GM19452 (cell line): ENCODE data around the gene CDX1.
A peak's percentile ranks its signal among the peaks of the same experiment; 100 is the strongest.

ENCODE experiments used
- ATAC-seq: cut with Tn5 transposase; IDR thresholded peaks from one replicate; pipeline ENCODE4 v1.9.1; 2021; ENCODE audit not compliant: unreplicated experiment

Gene CDX1

DNA sequence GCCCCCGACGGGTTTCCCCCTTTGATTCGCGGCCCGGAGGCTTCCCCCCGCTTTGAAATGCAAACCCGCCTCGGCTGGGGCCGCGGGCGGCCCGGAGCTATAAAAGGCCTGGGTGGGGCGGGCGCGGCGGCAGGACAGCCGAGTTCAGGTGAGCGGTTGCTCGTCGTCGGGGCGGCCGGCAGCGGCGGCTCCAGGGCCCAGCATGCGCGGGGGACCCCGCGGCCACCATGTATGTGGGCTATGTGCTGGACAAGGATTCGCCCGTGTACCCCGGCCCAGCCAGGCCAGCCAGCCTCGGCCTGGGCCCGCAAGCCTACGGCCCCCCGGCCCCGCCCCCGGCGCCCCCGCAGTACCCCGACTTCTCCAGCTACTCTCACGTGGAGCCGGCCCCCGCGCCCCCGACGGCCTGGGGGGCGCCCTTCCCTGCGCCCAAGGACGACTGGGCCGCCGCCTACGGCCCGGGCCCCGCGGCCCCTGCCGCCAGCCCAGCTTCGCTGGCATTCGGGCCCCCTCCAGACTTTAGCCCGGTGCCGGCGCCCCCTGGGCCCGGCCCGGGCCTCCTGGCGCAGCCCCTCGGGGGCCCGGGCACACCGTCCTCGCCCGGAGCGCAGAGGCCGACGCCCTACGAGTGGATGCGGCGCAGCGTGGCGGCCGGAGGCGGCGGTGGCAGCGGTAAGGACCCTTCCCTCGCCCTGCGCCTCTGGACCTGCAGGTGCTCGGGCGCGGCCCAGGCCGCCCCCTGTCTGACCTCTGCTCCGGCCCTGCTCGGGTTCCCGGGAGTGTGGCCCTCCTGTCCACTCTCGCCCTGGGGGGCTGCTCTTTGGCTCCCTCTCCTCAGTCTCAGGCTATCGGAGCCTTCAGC, at the start of gene CDX1:
Gene CDX1 (plus strand): TSS at position 129 of the 862 bp plus-strand sequence. CDS start 99 bp downstream, at position 228.
- ATAC-seq: no peak

DNA sequence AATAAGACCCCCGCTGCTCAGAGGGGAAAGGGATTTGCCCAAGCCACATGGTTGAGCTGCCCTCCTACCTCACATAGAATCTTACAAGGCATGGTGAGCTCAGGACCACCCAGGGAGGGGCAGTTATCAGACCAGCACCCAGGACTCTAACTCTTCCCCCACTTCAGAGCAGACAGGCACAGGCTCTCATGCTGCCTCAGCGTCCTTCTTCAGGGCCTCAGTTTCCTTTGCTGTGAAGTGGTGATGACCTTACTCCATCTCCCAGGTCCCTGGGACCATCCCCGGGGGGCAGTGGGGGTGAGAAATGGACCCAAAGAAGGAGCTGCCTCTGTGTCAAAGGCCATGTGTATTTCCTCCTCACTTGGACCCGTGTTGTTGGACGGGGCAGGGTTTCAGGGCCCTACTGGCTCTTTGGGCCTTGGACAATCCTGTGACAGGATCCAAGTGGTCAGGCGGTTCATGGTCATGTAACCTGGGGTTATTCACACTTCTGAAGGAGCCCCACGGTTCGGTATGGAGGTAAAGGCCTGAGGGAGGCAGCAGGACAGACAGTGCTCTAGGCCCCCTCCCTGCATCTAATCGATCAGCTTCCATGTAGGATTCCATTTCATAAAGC, 48.5 kb upstream of the CDX1 start:
- no peak for ATAC-seq

DNA sequence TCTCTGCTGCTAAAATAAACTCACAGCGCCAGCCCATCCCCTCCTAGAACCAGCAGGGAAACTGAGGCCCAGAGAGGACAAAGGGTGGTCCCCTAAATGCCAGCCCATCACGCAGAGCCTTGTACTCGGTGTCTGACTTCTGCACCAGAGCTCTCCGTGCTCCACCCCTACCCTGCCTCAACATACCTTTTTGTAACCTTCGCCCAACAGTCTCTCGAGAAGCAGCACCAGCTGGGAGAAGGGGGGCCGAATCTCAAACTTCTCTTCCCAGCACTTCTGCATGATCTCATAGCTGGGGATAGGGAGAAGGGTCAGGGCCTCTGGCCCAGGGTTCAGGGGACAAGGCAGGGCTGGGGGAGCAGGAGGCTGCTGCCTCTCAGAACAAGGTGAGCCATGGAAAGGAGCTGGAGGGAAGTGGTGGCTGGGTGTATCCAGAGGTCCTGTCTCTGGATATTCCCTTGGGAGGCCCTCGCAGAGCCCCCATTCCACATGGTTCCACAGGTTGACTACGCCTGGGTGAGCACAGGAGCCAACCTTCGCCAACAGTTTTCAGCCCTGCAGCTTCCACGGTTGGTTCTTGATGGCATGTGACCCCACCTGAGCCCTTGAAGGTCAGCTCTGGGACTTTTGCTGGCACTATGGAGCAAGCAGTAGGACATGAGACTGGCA, 47.9 kb upstream of the CDX1 start:
- no peak for ATAC-seq

DNA sequence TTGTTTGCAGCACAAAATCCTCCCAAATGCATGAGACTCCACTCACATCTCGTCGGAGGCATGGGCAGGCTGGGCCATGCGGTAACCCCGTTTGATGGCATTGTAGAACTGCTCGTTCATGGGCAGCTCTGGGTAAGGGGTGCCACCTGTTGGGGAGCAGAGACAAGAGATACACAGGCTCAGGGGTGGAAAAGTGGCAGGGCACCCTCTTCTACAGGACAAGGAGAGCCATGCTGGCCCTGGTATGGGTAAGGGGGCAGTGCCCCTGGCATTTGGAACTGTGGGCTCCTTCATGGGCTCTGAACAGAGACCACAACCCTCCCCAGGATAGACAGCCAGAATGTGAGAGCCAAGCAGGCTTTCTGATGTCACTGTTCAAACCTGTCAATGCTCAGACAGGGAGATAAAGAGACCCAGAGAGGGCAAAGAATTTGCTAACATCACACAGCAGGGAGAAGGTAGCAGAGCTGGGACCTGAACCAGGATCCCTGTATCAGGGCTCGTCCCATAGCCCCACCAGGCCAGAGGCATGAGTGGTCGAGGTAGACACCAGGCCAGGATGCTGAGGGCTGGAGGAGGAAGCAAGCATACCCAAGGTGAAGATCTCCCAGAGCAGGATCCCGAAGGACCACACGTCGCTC, 47.0 kb upstream of the CDX1 start:
- no peak for ATAC-seq

DNA sequence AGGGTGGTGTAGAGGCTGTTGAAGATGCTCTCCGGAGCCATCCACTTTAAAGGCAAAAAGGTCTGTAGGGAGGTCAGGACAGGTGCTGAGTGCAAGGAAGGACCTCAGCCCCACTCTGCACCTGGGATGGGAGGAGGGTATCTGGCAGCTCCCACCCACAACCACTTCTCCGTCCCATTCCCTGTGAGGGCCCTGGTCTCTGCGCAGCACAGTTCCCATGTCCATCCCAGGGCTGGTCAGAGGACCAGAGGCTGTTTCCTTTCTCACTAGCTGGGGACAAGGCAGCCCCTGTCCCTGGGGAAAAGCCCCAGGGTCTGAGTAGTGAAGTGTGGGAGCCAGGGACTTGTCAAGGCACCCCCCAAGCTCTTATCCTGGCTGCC, 46.5 kb upstream of the CDX1 start:
- no peak for ATAC-seq

DNA sequence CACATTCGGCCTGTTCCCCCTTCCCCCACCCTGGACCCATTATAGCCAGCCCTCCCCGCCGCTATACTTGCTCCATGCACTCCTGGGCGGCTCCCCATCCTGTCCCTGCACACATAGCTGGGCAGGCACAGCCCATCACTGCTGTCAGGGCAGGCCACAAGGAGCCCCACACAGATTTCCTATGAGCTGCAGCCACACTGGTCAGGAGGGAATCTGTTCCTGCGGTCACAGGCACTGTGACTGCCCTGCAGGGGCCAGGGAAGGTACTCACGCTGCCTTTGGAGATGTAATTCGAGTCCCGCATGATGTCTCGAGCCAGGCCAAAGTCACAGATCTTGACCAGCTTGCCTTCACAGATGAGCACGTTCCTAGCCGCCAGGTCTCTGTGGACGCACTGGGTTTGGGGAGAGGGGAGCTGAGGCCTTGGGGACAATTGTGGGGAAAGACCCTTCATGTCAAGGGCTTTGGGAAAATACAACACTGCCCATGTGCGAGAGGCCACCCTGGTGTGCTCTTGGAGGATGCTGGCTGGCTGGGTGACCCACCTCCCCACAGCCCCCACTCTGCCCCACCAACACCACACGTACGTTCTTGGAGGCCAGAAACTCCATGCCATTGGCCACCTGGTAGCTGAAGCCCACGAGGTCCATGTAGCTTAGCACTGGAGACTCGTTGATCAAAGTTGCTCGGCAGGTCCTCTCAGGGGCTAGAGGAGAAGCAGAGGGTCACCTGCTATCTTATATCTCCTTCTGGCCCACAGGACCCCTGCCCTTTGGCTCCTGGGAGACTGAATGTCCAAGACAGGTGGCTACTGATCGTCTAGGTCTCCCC, 45.7 kb upstream of the CDX1 start:
- no peak for ATAC-seq

DNA sequence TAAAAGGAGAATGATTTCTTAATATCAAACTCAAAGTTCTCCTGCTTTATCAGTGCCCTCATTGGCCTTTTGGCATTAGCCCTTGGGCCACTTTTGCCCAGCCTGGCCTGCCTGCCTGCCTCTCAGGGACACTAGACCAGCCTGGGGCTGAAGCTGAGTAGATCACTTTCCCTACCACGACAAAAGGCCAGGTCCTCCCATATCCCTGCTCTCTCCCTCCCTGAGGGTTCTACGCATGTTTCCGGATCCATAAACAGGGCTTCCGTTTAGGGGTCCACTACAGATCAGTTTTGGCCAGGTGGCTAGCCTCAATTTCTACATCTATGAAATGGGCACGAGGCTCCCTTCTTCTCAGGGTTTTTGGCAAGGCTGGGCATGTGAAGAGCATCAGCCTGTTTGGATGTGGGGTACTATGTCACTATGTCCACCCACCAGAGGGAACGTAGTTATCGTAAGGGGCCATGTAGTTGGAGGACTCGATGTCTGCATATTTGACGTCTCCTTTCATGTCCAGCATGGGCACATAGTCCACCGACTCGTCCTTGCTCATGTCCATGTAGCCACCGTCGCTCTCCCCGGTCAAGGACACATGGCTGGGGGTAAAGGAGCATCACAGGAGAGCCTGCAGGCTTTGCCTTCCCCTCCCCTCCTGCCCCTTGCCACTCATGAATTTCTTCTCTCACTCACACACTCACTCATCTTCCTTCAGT, 45.0 kb upstream of the CDX1 start:
- ATAC-seq: no peak

DNA sequence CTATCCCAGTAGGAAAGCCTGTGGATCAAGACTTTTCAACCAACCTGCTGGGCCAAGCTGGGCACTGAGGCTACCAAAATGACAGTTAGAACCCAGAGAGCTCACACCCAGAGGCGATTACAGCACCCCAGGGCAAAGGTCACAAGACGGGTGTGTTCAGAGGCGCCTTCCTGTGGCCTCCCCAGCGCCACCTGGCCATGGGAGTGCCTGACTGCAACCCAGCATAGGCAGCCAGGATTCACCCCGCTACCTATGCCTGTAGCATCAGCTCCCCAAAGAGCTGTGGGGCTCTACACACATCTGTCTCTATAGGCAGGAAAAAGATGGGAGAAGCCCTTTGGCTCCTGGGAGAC, 44.4 kb upstream of the CDX1 start:
- no peak for ATAC-seq

DNA sequence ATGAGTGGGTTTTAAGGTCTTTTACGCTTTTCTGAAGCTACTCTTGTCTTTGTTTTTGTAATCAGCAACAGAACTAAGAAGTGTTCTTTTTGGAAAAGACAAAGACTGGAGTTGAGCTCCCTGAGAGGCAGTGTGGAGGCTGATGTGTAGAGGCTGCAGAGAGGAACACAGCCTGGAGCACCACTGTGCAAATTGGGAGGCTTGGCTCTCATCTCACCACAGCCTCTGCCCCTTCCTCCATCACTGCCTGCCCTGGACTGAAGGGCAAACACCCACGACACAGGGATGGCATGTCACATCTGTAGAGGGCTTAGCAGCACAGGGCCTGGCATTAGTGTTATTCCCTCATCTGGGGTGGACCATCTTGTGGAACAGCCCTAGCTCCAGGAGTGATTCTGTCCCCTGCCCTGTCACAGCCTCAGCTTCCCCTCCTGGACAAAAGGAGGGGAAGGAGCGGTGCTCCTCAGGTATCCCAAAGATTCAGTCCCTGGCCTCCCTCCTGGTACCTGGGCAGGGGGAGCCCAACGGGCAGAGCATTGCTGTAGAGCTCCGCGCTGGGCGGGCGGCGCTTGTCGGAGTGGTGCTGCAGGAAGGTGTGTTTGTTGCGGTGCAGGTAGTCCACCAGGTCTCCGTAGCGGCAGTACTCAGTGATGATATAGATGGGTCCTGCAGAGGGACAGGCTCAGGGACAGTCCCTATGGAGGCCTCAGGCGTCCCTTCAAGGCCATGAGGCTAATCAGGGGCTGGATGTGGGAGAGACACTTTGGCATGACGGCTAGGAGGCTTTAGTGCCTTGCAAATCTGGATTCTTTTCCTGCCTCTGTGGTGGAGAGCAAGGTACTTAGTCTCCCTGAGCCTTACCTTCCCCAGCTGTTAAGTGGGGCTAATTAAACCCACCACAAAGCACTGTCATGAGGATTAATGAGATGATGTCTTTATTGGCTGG, 43.8 kb upstream of the CDX1 start:
- no peak for ATAC-seq

DNA sequence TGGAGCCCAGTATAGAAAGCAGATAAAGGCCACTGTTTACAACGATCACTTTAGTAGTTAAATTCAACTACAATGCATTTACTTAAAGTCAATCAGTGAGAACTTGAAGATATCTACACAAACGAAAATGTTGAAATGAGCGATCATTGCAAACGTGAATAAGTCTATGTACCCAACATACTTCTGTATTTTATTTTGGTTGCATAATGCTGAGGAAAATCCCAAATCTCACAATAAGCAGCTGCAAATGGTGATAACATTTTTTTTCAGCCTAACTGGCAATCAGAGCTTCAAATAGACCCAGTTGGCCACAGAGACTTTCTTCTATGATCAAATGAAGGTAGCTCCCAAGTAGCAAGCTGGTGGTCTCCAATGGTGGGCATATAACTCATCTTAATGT, 43.0 kb upstream of the CDX1 start:
- ATAC-seq: no peak

DNA sequence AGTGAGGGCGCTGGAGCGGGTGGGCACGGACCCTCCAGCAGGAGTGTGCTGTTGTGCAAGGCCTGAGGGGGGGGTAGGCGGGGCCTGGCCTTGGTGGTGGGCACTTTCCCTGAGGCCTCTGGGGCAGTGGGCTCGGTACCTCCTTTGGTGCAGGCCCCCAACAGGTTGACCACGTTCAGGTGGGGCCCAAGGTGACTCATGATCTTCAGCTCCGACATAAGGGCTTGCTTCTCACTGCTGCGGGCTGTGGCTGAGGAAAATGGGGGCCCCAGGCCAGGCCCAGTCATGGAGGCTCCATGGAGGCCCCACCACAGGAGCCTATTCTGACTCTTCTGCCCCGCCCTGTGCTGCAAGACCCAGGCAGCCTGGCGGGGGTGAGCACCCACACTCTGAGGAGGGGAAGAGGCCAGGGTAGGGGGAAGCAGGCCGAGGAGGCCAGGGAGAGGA, 42.4 kb upstream of the CDX1 start:
- ATAC-seq: no peak

DNA sequence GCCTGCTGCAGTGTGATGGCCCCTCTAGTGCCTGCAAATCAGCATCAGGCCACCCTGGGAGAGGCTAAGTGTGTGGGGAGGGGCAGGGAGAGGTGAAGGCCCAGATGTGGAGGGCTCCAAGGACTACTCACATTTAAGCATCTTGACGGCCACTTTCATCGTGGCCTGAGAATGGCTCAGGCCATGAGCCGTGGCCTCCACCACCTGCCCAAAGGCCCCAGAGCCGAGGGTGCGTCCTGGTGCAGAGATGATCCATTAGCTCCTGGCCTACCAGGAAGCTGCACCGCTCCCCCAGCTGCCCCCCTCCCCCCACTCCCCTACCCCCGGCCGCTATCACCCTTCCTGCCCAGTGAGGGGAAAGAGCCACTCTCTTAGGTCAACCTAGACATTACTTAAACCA, 42.0 kb upstream of the CDX1 start:
- ATAC-seq: no peak

DNA sequence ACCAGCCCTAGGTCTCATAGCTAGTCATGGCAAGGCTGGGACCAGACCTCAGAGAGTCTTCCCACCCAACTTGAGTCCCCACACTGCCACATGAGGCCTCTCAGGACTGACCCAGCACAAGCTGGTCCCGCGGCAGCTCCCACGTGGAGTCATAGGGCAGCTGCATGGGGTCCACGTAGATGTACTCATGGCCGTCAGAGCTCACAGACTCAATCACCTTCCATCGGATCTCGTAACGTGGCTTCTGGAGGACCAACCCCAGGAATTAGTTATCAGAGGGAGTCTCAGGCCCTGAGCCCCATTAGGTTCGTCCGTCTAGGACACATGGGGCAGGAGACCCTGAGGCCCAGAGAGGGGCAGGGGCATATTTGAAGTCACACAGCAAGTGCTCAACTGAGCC, 41.2 kb upstream of the CDX1 start:
- ATAC-seq: no peak

DNA sequence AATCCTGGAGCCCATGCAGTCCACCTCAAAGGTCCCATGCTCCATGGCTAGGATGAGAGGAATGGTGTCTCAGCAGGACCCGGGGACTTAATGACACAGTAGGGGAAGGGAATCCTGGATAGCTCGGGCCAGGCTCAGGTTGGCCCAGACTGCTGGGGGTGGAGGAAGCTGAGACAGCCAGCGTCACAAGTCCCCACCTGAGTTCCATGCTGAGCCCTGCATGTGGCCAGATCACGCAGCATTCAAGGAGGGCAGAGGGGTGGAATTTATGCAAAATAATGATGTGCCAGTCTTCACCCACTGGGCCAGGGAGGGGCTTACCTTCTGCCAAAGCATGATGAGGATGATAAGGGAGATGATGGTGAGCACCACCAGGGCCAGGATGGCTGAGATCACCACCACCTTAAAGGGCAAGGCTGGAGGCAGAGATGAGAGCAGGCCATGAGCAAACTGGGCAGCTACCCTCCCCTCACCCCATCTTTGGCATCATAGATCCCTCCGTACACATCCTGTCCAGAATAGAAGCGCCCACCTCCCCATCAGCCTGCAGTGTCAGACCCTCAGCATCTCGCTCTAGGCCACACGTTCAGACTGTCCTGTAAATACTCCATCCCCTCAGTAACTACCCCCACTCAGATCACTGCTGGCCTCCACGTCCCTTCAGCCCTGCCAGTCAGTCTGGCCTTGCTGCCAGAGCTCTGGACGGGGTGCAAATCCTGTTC, 40.2 kb upstream of the CDX1 start:
- no peak for ATAC-seq

DNA sequence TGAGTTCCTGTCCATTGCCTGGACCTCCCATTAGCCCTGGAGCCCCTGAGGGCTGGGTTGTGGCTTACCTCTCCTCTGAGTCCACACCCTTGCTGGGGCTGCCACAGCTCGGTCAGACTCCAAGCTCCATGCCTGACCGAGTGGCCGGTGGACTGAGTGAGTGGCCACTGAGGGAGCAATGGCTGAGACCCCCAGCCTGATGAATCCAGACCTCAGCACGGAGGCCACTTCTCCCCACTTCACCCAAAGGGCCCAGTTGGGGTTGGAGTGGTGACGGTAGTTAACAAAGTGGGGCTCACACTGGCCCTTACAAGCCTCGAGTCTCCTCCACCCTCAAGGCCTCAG, 39.7 kb upstream of the CDX1 start:
- no peak for ATAC-seq

DNA sequence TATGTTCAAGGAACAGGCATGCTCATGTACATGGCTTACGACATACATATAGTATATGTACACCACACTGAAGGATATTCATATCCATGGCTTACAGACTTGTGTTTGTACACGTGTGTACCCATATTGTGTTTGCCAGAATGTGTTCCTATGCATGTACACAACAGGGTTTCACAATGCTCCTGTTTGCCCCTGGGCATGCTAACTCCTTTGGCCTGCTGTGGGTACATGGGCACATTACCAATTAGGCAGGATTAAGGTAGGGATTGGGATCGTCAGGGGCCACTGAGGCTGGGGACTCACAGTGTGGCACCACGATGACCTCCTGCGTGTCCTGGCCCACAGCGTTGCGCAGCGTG, 37.1 kb upstream of the CDX1 start:
- no peak for ATAC-seq

DNA sequence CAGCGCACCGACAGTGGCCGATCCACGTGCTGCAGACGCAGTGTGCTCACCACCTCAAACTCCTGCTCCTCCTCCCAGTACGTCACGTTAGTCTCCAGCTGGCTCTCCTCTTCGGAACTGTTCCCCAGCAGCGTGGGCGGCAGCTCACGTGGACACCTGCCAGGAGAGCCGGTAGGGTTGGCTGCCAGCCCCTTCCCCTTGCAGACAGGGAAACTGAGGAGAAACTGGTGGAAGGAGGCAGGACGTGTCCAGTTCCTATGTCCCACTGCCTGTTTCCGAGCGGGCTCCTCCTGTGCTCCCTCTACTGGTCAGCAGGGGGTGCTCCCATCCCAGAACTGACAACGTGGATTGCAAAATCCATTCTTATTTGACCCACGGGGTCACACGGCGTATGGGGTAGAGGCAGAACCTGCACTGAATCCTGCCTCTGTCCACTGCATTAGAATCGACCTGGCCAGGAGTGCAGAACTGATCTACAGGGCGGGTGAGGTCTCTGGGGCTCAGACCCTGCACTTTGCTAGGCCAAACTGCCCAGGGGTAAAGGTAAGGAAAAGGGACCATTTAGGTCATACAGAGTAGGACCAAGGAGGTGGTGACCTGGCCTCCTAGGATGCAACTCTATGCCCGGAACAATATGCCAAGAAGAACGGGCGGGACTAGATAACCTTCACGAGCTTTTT, 36.6 kb upstream of the CDX1 start:
- peak; percentile 64 for ATAC-seq

DNA sequence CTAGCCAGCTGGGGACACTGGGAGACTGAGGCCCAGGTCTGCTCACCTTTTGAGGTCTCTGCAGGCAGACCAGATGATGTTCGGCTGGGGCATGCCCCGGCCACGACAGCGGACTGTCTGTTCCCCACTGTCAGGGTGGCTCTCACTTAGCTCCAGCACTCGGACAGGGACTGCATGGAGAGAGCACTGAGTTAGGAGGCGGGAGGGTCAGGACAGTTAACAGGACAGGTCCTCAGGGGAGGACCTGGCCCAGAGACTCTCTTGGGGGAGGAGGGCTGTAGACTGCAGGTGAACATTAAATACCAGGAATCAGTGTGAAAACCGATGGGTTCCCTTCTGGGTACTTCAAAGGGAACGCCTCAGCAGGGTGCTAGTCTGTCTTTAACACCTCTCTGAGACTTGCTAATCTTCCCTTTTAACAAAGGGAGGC, 36.1 kb upstream of the CDX1 start:
- ATAC-seq: no peak
